HCT116 (cell line): ENCODE data around the gene LCE1A. TPM values are rescaled to one million over a fixed set of nuclear protein-coding genes. Genes with fewer than 3 reads are reported as not detected.

Experiments
- ATAC-seq: fragments of 200-7000 bp; cut with Tn5 transposase; 2 replicates; pipeline ENCODE4 v1.9.1; 2020; ENCODE audit warnings: mild to moderate bottlenecking, moderate library complexity
- BruUV-seq: library from RNA; stranded (reverse); fragments of 400-500 nt; replicated peaks from 2 replicates; lab custom pipeline; 2021; lab: Mats Ljungman, UMichigan
- CTCF ChIA-PET: fragments of 300-600 bp; sonication (Branson Sonifier 250); formaldehyde crosslinking; loops from one replicate; lab custom pipeline; 2021; ENCODE audit warnings: antibody characterized with exemption; lab: Charles Lee
- POLR2A ChIA-PET: fragments of 300-600, 350-600 bp; sonication (Branson Sonifier 250); formaldehyde crosslinking; loops from one replicate; lab custom pipeline; 2021; ENCODE audit warnings: antibody characterized with exemption; lab: Charles Lee
- RAD21 ChIA-PET, 2 experiments: fragments of 300-600 bp; sonication (Branson Sonifier 250); formaldehyde crosslinking; loops; one replicate each; lab custom pipeline; 2023; ENCODE audit warnings: low total read pairs in 2 of 2; ENCODE audit not compliant: uncharacterized antibody in 2 of 2, unreplicated experiment in 2 of 2, low non-redundant PET in 1 of 2; lab: Charles Lee
- DNase-seq: peaks from one replicate; pipeline ENCODE4 v3.0.0-alpha.2; 2010; ENCODE audit warnings: low read depth, low spot score
- H2AFZ ChIP-seq: fragments of 200-600 bp; shearing (Covaris generic), sonication (generic); 2 replicates; pipeline ENCODE4 v1.6.1; 2017; ENCODE audit warnings: low read depth, mixed run types, mixed read lengths, antibody characterized with exemption, low read length; ENCODE audit not compliant: poor library complexity, severe bottlenecking
- H3K27ac ChIP-seq: 2 replicates; pipeline ENCODE4 v1.5.1; 2012; ENCODE audit warnings: low read depth, low read length
- H3K27me3 ChIP-seq: fragments of 200-600 bp; sonication (generic); 2 replicates; pipeline ENCODE4 v1.6.1; 2016; ENCODE audit warnings: mixed run types, low read length, mixed read lengths; ENCODE audit not compliant: insufficient read depth
- H3K36me3 ChIP-seq, 2 experiments: fragments of 200-500 bp in 1 of 2; fragments of 200-600 bp in 1 of 2; sonication (Bioruptor generic) in 1 of 2; sonication (generic) in 1 of 2; 2 replicates each; pipeline versions ENCODE4 v1.5.1 to v1.6.1; 2014 to 2016; ENCODE audit warnings: low read length in 2 of 2, inconsistent platforms in 1 of 2, mixed read lengths in 1 of 2, mixed run types in 1 of 2; ENCODE audit not compliant: insufficient read depth in 2 of 2, control insufficient read depth in 1 of 2
- H3K4me1 ChIP-seq, 2 experiments: fragments of 200-600 bp in 1 of 2; sonication (generic) in 1 of 2; 2 replicates each; pipeline versions ENCODE4 v1.5.1 to v1.6.1; 2012 to 2017; ENCODE audit warnings: low read length in 2 of 2, inconsistent platforms in 1 of 2, mild to moderate bottlenecking in 1 of 2, mixed read lengths in 1 of 2, mixed run types in 1 of 2, moderate library complexity in 1 of 2; ENCODE audit not compliant: insufficient read depth in 2 of 2, control insufficient read depth in 1 of 2
- H3K4me2 ChIP-seq: fragments of 200-600 bp; sonication (generic); 2 replicates; pipeline ENCODE4 v1.6.1; 2017; ENCODE audit warnings: mixed run types, low read length, mixed read lengths
- H3K4me3 ChIP-seq, 2 experiments: fragments of 200-600 bp in 1 of 2; sonication (generic) in 1 of 2; replicated peaks in 1 of 2; 2 replicates each; pipeline ENCODE4 v1.5.1; 2011 to 2016; ENCODE audit warnings: low read length in 2 of 2, control low read depth in 1 of 2, low read depth in 1 of 2, mild to moderate bottlenecking in 1 of 2, mixed read lengths in 1 of 2, mixed run types in 1 of 2
- H3K79me2 ChIP-seq: fragments of 200-600 bp; sonication (generic); 2 replicates; pipeline ENCODE4 v1.6.1; 2017; ENCODE audit warnings: mild to moderate bottlenecking, mixed run types, low read length, moderate library complexity, mixed read lengths; ENCODE audit not compliant: insufficient read depth
- H3K9ac ChIP-seq: fragments of 200-600 bp; sonication (generic); 2 replicates; pipeline ENCODE4 v1.6.1; 2016; ENCODE audit warnings: low read length, mixed read lengths
- H3K9me2 ChIP-seq: fragments of 200-600 bp; sonication (generic), shearing (Covaris generic); 2 replicates; pipeline ENCODE4 v1.6.1; 2017; ENCODE audit warnings: mixed run types, mild to moderate bottlenecking, moderate library complexity; ENCODE audit not compliant: insufficient read depth
- H3K9me3 ChIP-seq, 2 experiments: fragments of 200-500 bp in 1 of 2; fragments of 200-600 bp in 1 of 2; sonication (Bioruptor generic) in 1 of 2; sonication (generic) in 1 of 2; 2 replicates each; pipeline ENCODE4 v1.6.1; 2014 to 2017; ENCODE audit warnings: low read length in 2 of 2, mixed read lengths in 2 of 2, inconsistent platforms in 1 of 2, low read depth in 1 of 2, mild to moderate bottlenecking in 1 of 2, mixed run types in 1 of 2, moderate library complexity in 1 of 2; ENCODE audit not compliant: control insufficient read depth in 1 of 2, insufficient read depth in 1 of 2
- H4K20me1 ChIP-seq: fragments of 200-600 bp; sonication (generic), shearing (Covaris generic); 2 replicates; pipeline ENCODE4 v1.6.1; 2017; ENCODE audit warnings: mixed run types, mild to moderate bottlenecking, moderate library complexity; ENCODE audit not compliant: insufficient read depth
- CBX3 ChIP-seq: IDR thresholded peaks from 2 replicates; pipeline ENCODE4 v1.6.1; 2012; ENCODE audit warnings: low read depth
- CEBPB ChIP-seq: IDR thresholded peaks from 2 replicates; pipeline ENCODE4 v1.6.1; 2012; ENCODE audit warnings: low read depth
- EGR1 ChIP-seq: IDR thresholded peaks from 2 replicates; pipeline ENCODE4 v1.6.1; 2012; ENCODE audit warnings: low read depth
- EZH2 ChIP-seq: fragments of 200-600 bp; sonication (generic); IDR thresholded peaks from 2 replicates; pipeline ENCODE4 v1.6.1; 2017; ENCODE audit warnings: antibody characterized with exemption, mixed run types
- EZH2phosphoT487 ChIP-seq: fragments of 200-600 bp; IDR thresholded peaks from 2 replicates; pipeline ENCODE4 v1.6.1; 2018; ENCODE audit warnings: antibody characterized with exemption, borderline replicate concordance
- FOSL1 ChIP-seq: IDR thresholded peaks from 2 replicates; pipeline ENCODE4 v1.6.1; 2012; ENCODE audit warnings: low read depth
- JUND ChIP-seq: IDR thresholded peaks from 2 replicates; pipeline ENCODE4 v1.6.1; 2012
- POLR2A ChIP-seq: IDR thresholded peaks from 2 replicates; pipeline ENCODE4 v1.7.0; 2011; ENCODE audit warnings: borderline replicate concordance; ENCODE audit not compliant: insufficient read depth, insufficient read length; ENCODE audit errors: extremely low read depth
- POLR2AphosphoS5 ChIP-seq: IDR thresholded peaks from 2 replicates; pipeline ENCODE4 v1.6.1; 2011; ENCODE audit warnings: mild to moderate bottlenecking, low read depth, low read length, moderate library complexity
- RAD21 ChIP-seq: IDR thresholded peaks from 2 replicates; pipeline ENCODE4 v1.6.1; 2012; ENCODE audit warnings: low read depth, mild to moderate bottlenecking
- SIN3A ChIP-seq: IDR thresholded peaks from 2 replicates; pipeline ENCODE4 v1.6.1; 2012; ENCODE audit warnings: low read depth
- SP1 ChIP-seq: IDR thresholded peaks from 2 replicates; pipeline ENCODE4 v1.6.1; 2012; ENCODE audit warnings: low read depth
- SRF ChIP-seq: IDR thresholded peaks from 2 replicates; pipeline ENCODE4 v1.6.1; 2012; ENCODE audit warnings: low read depth
- intact Hi-C: fragments of 100-400 bp; cut with micrococcal nuclease; formaldehyde crosslinking; loops from 2 replicates; pipeline ENCODE4 v1.10.0; 2022
- total RNA-seq: library from RNA; stranded (reverse); gene quantifications from one replicate; pipeline ENCODE4 v1.2.1, GENCODE V29; 2021; ENCODE audit not compliant: unreplicated experiment
- TF ChIP-seq, protein P1 (sequence below): IDR thresholded peaks from 2 replicates; pipeline ENCODE4 v1.6.1; 2012
- TF ChIP-seq, protein P2 (sequence below): IDR thresholded peaks from 2 replicates; pipeline ENCODE4 v1.6.1; 2012
- TF ChIP-seq, protein P3 (sequence below), 3 experiments: fragments of 200-600 bp in 1 of 3; sonication (generic) in 1 of 3; IDR thresholded peaks in 2 of 3; conservative IDR thresholded peaks in 1 of 3; 2 replicates each; pipeline ENCODE4 v1.5.1; 2012 to 2017; ENCODE audit warnings: low read depth in 2 of 3, low read length in 2 of 3, antibody characterized with exemption in 1 of 3, borderline replicate concordance in 1 of 3, control low read depth in 1 of 3, mild to moderate bottlenecking in 1 of 3, mixed read lengths in 1 of 3, mixed run types in 1 of 3, moderate library complexity in 1 of 3; ENCODE audit not compliant: insufficient read depth in 1 of 3
- TF ChIP-seq, protein P4 (sequence below): IDR thresholded peaks from 2 replicates; pipeline ENCODE4 v1.6.1; 2012; ENCODE audit warnings: low read depth

LCE1A gene
- total RNA-seq, 1 experiment from 2014 or later: not detected

DNA sequence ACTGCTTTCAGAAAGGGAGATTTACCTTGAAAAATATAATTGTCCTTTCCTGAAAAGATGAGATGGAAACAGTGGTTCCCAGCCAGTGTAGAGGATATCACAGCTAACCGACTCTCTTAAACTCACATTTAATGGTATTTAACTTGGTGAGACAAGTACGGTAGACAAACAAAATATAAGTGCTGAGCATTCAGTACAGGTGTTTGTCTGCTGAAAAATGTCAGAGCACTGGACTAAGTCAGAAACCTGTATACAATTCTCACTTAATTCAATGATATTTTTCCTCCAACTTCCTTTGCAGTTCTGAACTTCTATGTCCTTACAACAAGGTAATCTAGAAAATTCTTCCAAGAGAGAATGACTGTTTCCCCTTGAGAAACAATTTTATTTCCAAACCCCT, 15.6 kb upstream of the LCE1A start, which contains the start of gene LCE1B:
LCE1B (plus strand) TSS at position 301 of the 400 bp plus-strand sequence. CDS start 476 bp downstream, outside the sequence.
- Histone ChIP-seq H3K79me2 (no peaks in the 10 kb centered on the region), H3K4me3 (no peak within 1 kb of the TSS), H3K4me2 (no peak within 1 kb of the TSS), H3K27ac (no peak within 1 kb of the TSS), H3K9ac (no peak within 1 kb of the TSS), H3K4me1 (no peaks in the 10 kb centered on the region), H2AFZ (no peak within 1 kb of the TSS), H3K36me3 (no peaks in the 10 kb centered on the region), H4K20me1 (no peaks in the 10 kb centered on the region), H3K9me3 (no peaks in the 10 kb centered on the region), H3K27me3 (peaks cover 29% of the 10 kb centered on the region)
- DNase-seq (no peak), ATAC-seq (no peak)
- ChIA-PET RAD21 (no interaction called here), POLR2A (no interaction called here)
- TF ChIP-seq RAD21 (no peak), EZH2phosphoT487 (no peak), SIN3A (no peak), FOSL1 (no peak), EGR1 (no peak), EZH2 (no peak), CEBPB (no peak), CBX3 (no peak), SP1 (no peak), JUND (no peak), POLR2A (no peak), POLR2AphosphoS5 (no peak), SRF (no peak)
- TF ChIP-seq, protein P1, sequence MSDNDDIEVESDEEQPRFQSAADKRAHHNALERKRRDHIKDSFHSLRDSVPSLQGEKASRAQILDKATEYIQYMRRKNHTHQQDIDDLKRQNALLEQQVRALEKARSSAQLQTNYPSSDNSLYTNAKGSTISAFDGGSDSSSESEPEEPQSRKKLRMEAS: no peak
- TF ChIP-seq, protein P2, sequence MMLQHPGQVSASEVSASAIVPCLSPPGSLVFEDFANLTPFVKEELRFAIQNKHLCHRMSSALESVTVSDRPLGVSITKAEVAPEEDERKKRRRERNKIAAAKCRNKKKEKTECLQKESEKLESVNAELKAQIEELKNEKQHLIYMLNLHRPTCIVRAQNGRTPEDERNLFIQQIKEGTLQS: no peak
- TF ChIP-seq, protein P3, sequence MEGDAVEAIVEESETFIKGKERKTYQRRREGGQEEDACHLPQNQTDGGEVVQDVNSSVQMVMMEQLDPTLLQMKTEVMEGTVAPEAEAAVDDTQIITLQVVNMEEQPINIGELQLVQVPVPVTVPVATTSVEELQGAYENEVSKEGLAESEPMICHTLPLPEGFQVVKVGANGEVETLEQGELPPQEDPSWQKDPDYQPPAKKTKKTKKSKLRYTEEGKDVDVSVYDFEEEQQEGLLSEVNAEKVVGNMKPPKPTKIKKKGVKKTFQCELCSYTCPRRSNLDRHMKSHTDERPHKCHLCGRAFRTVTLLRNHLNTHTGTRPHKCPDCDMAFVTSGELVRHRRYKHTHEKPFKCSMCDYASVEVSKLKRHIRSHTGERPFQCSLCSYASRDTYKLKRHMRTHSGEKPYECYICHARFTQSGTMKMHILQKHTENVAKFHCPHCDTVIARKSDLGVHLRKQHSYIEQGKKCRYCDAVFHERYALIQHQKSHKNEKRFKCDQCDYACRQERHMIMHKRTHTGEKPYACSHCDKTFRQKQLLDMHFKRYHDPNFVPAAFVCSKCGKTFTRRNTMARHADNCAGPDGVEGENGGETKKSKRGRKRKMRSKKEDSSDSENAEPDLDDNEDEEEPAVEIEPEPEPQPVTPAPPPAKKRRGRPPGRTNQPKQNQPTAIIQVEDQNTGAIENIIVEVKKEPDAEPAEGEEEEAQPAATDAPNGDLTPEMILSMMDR (IDR thresholded peaks at IDR 0.05 in 2 of 3, conservative IDR thresholded peaks at IDR 0.05 in 1 of 3; ENCODE audit: borderline replicate concordance in 1 of 3, insufficient read depth in 1 of 3, low read depth in 2 of 3, low read length in 2 of 3): no peak
- TF ChIP-seq, protein P4, sequence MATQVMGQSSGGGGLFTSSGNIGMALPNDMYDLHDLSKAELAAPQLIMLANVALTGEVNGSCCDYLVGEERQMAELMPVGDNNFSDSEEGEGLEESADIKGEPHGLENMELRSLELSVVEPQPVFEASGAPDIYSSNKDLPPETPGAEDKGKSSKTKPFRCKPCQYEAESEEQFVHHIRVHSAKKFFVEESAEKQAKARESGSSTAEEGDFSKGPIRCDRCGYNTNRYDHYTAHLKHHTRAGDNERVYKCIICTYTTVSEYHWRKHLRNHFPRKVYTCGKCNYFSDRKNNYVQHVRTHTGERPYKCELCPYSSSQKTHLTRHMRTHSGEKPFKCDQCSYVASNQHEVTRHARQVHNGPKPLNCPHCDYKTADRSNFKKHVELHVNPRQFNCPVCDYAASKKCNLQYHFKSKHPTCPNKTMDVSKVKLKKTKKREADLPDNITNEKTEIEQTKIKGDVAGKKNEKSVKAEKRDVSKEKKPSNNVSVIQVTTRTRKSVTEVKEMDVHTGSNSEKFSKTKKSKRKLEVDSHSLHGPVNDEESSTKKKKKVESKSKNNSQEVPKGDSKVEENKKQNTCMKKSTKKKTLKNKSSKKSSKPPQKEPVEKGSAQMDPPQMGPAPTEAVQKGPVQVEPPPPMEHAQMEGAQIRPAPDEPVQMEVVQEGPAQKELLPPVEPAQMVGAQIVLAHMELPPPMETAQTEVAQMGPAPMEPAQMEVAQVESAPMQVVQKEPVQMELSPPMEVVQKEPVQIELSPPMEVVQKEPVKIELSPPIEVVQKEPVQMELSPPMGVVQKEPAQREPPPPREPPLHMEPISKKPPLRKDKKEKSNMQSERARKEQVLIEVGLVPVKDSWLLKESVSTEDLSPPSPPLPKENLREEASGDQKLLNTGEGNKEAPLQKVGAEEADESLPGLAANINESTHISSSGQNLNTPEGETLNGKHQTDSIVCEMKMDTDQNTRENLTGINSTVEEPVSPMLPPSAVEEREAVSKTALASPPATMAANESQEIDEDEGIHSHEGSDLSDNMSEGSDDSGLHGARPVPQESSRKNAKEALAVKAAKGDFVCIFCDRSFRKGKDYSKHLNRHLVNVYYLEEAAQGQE: no peak
- TF ChIP-seq, all 23 proteins: peak for 0
- CTCF ChIA-PET: no interaction called here
- no TSS peak for BruUV-seq
- intact Hi-C loops: no loop called here
- H3K9me2 ChIP-seq: no peaks in the 10 kb centered on the region
